Stomach (tissue), 4 donors: ENCODE results near the gene GLYR1.

Experiments
- CTCF ChIP-seq, 7 experiments: fragments of 450-650 bp in 4 of 7; fragments of 200-600 bp in 3 of 7; sonication (generic) in 3 of 7; IDR thresholded peaks; one replicate each; pipeline ENCODE4 v1.5.1; 2016 to 2019; ENCODE audit warnings: antibody characterized with exemption in 7 of 7, control low read depth in 2 of 7, mild to moderate bottlenecking in 1 of 7
- POLR2AphosphoS5 ChIP-seq, 3 donors: sonication (generic); formaldehyde crosslinking; IDR thresholded peaks; one replicate each; pipeline ENCODE4 v1.6.1; 2016; ENCODE audit warnings: antibody characterized with exemption in 3 of 3

GRCh38 chr16:4891886-4892216 is 44.8 kb upstream of the GLYR1 start:
- TF ChIP-seq CTCF (IDR thresholded peaks at IDR 0.05) (no peak), POLR2AphosphoS5 (IDR thresholded peaks at IDR 0.05) (no peak)
